ENCODE data around the gene NDUFA11.

Gene NDUFA11

GRCh38 chr19:5908773-5909442 is 5.3 kb upstream of the NDUFA11 start:
- no peak for DNase-seq (ENCODE audit: low spot score)

GRCh38 chr19:5907241-5907640 is 3.7 kb upstream of the NDUFA11 start:
- DNase-seq (ENCODE audit: low spot score), result no peak

- no peak for DNase-seq (ENCODE audit: low spot score)
Observed at GRCh38 chr19:5905114-5905778, 1.7 kb upstream of the NDUFA11 start.

GRCh38 chr19:5904352-5905113 is 943 bp upstream of the NDUFA11 start, which contains the start of gene VMAC:
TSS of gene VMAC (plus strand) at chr19:5904872. CDS start at chr19:5904891, 19 bp downstream.
- peak; percentile 100 for DNase-seq (ENCODE audit: low spot score)

- DNase-seq (ENCODE audit: low spot score), result no peak
Observed at GRCh38 chr19:5903056-5903623, 450 bp downstream of the NDUFA11 start.

GRCh38 chr19:5900976-5901375 is 2.6 kb downstream of the NDUFA11 start:
- DNase-seq (ENCODE audit: low spot score), result no peak

GRCh38 chr19:5899728-5900526 is 3.7 kb downstream of the NDUFA11 start:
- DNase-seq (ENCODE audit: low spot score), result no peak

GRCh38 chr19:5897189-5897969 is 6.2 kb downstream of the NDUFA11 start:
- DNase-seq (ENCODE audit: low spot score), result no peak

- DNase-seq (ENCODE audit: low spot score), result no peak
Observed at GRCh38 chr19:5896365-5897076, 7.1 kb downstream of the NDUFA11 start.

- DNase-seq (ENCODE audit: low spot score), result no peak
Observed at GRCh38 chr19:5895890-5896289, 7.7 kb downstream of the NDUFA11 start.

- DNase-seq (ENCODE audit: low spot score), result no peak
Observed at GRCh38 chr19:5895409-5895808, 8.2 kb downstream of the NDUFA11 start.

GRCh38 chr19:5894704-5895349 is 8.8 kb downstream of the NDUFA11 start:
- no peak for DNase-seq (ENCODE audit: low spot score)

GRCh38 chr19:5893907-5894703 is 9.5 kb downstream of the NDUFA11 start:
- DNase-seq (ENCODE audit: low spot score), result no peak

GRCh38 chr19:5893296-5893903 is 10.2 kb downstream of the NDUFA11 start:
- no peak for DNase-seq (ENCODE audit: low spot score)

GRCh38 chr19:5892772-5893275 is 10.8 kb downstream of the NDUFA11 start:
- DNase-seq (ENCODE audit: low spot score), result no peak

GRCh38 chr19:5891938-5892771 is 11.4 kb downstream of the NDUFA11 start:
- no peak for DNase-seq (ENCODE audit: low spot score)

- DNase-seq (ENCODE audit: low spot score), result no peak
Observed at GRCh38 chr19:5891572-5891937, 12.0 kb downstream of the NDUFA11 start.

Measured in CD4-positive, alpha-beta T cell treated with Interleukin-2 at 100 ng/mL for 4 hours (primary cell).